Measurements from ENCODE around the gene SPATA13. TPM values are rescaled to one million over a fixed set of nuclear protein-coding genes. Genes with fewer than 3 reads are reported as not detected.

SPATA13 gene
- total RNA-seq, 2 experiments from 2014 or later = 78.7 to 89.9 TPM

GRCh38 chr13:24182703-24183081, 22.2 kb downstream of the SPATA13 start:
- DNase-seq = no peak
- Mint-ChIP-seq H3K4me1 (peaks cover 22% of the 10 kb centered on the region), H3K27me3 (no peaks in the 10 kb centered on the region), H3K4me3 (no peak overlapping the region), H3K36me3 (peaks cover 29% of the 10 kb centered on the region), H3K27ac (no peak overlapping the region), H3K9me3 (peaks cover 8% of the 10 kb centered on the region)
- POLR2A ChIA-PET = no interaction called here
- no peak for ATAC-seq (ENCODE audit: low read depth)

- Mint-ChIP-seq H3K27ac (no peak overlapping the region), H3K27me3 (no peaks in the 10 kb centered on the region), H3K4me3 (no peak overlapping the region), H3K36me3 (peaks cover 24% of the 10 kb centered on the region), H3K9me3 (peaks cover 8% of the 10 kb centered on the region), H3K4me1 (peaks cover 23% of the 10 kb centered on the region)
- DNase-seq (no peak), ATAC-seq (ENCODE audit: low read depth) (no peak)
- POLR2A ChIA-PET = no interaction called here
These were observed 23.2 kb downstream of the SPATA13 start for GRCh38 chr13:24183741-24184182.

- H3K36me3 Mint-ChIP-seq = peaks cover 22% of the 10 kb centered on the region
- H3K27ac Mint-ChIP-seq = no peak overlapping the region
- DNase-seq (no peak), ATAC-seq (ENCODE audit: low read depth) (no peak)
- POLR2A ChIA-PET = no interaction called here
- peaks cover 23% of the 10 kb centered on the region for H3K4me1 Mint-ChIP-seq
- no peaks in the 10 kb centered on the region for H3K27me3 Mint-ChIP-seq
- no peak overlapping the region for H3K4me3 Mint-ChIP-seq
- H3K9me3 Mint-ChIP-seq = peaks cover 8% of the 10 kb centered on the region
These were observed 23.8 kb downstream of the SPATA13 start for GRCh38 chr13:24184265-24184841.

GRCh38 chr13:24184882-24185281, 24.4 kb downstream of the SPATA13 start:
- Mint-ChIP-seq H3K36me3 (peaks cover 17% of the 10 kb centered on the region), H3K9me3 (peaks cover 6% of the 10 kb centered on the region), H3K27me3 (no peaks in the 10 kb centered on the region), H3K4me1 (peaks cover 18% of the 10 kb centered on the region), H3K4me3 (no peak overlapping the region), H3K27ac (no peak overlapping the region)
- ATAC-seq (ENCODE audit: low read depth) (no peak), DNase-seq (no peak)
- POLR2A ChIA-PET = no interaction called here

GRCh38 chr13:24185591-24186232, 25.2 kb downstream of the SPATA13 start:
- Mint-ChIP-seq H3K27me3 (no peaks in the 10 kb centered on the region), H3K4me1 (peaks cover 18% of the 10 kb centered on the region), H3K36me3 (peaks cover 15% of the 10 kb centered on the region), H3K27ac (no peak overlapping the region), H3K9me3 (peaks cover 6% of the 10 kb centered on the region), H3K4me3 (no peak overlapping the region)
- ATAC-seq (ENCODE audit: low read depth) = no peak
- POLR2A ChIA-PET = no interaction called here
- no peak for DNase-seq

GRCh38 chr13:24187185-24187584, 26.7 kb downstream of the SPATA13 start:
- no peak overlapping the region for H3K4me3 Mint-ChIP-seq
- H3K27ac Mint-ChIP-seq = no peak overlapping the region
- H3K4me1 Mint-ChIP-seq = peaks cover 18% of the 10 kb centered on the region
- ATAC-seq (ENCODE audit: low read depth) = peak; percentile 30
- no peaks in the 10 kb centered on the region for H3K27me3 Mint-ChIP-seq
- peaks cover 2% of the 10 kb centered on the region for H3K9me3 Mint-ChIP-seq
- no peak for DNase-seq
- POLR2A ChIA-PET = interaction anchor here (1.9 kb wide), 1 partner anchor 26 kb away, joined by 4 read pairs; the partner anchor contains the start of gene SPATA13
- H3K36me3 Mint-ChIP-seq = peaks cover 11% of the 10 kb centered on the region

GRCh38 chr13:24192057-24192810, 31.7 kb downstream of the SPATA13 start:
- DNase-seq = no peak
- POLR2A ChIA-PET = no interaction called here

GRCh38 chr13:24192811-24193162, 32.3 kb downstream of the SPATA13 start:
- Mint-ChIP-seq H3K9me3 (no peaks in the 10 kb centered on the region), H3K27ac (no peak overlapping the region), H3K4me1 (peaks cover 6% of the 10 kb centered on the region), H3K4me3 (no peak overlapping the region), H3K27me3 (no peaks in the 10 kb centered on the region), H3K36me3 (peaks cover 4% of the 10 kb centered on the region)
- ATAC-seq (ENCODE audit: low read depth) (no peak), DNase-seq (no peak)
- POLR2A ChIA-PET = no interaction called here

More at GRCh38 chr13:24192057-24192810, 31.7 kb downstream of the SPATA13 start:
- Mint-ChIP-seq H3K36me3 (peaks cover 4% of the 10 kb centered on the region), H3K27me3 (no peaks in the 10 kb centered on the region), H3K4me1 (peaks cover 11% of the 10 kb centered on the region), H3K4me3 (no peak overlapping the region), H3K27ac (no peak overlapping the region), H3K9me3 (no peaks in the 10 kb centered on the region)
- no peak for ATAC-seq (ENCODE audit: low read depth)

- Mint-ChIP-seq H3K9me3 (no peaks in the 10 kb centered on the region), H3K4me3 (no peak overlapping the region), H3K27ac (no peak overlapping the region), H3K4me1 (peaks cover 6% of the 10 kb centered on the region), H3K27me3 (no peaks in the 10 kb centered on the region), H3K36me3 (peaks cover 6% of the 10 kb centered on the region)
- DNase-seq = no peak
- ATAC-seq (ENCODE audit: low read depth) = no peak
- POLR2A ChIA-PET = no interaction called here
These were observed 33.9 kb downstream of the SPATA13 start for GRCh38 chr13:24194447-24194846.

- ATAC-seq (ENCODE audit: low read depth) = no peak
- Mint-ChIP-seq H3K4me1 (peaks cover 6% of the 10 kb centered on the region), H3K27ac (no peak overlapping the region), H3K36me3 (peaks cover 8% of the 10 kb centered on the region), H3K9me3 (no peaks in the 10 kb centered on the region), H3K4me3 (no peak overlapping the region), H3K27me3 (no peaks in the 10 kb centered on the region)
- no peak for DNase-seq
- POLR2A ChIA-PET = no interaction called here
These were observed 35.1 kb downstream of the SPATA13 start for GRCh38 chr13:24195626-24196025.

GRCh38 chr13:24196593-24197197, 36.2 kb downstream of the SPATA13 start:
- DNase-seq = no peak
- POLR2A ChIA-PET = no interaction called here
- Mint-ChIP-seq H3K36me3 (peaks cover 10% of the 10 kb centered on the region), H3K4me1 (peaks cover 6% of the 10 kb centered on the region), H3K27me3 (no peaks in the 10 kb centered on the region), H3K9me3 (no peaks in the 10 kb centered on the region), H3K27ac (no peak overlapping the region), H3K4me3 (no peak overlapping the region)
- no peak for ATAC-seq (ENCODE audit: low read depth)

GRCh38 chr13:24199016-24199415, 38.5 kb downstream of the SPATA13 start:
- Mint-ChIP-seq H3K9me3 (no peaks in the 10 kb centered on the region), H3K4me1 (peaks cover 13% of the 10 kb centered on the region), H3K4me3 (no peak overlapping the region), H3K27ac (no peak overlapping the region), H3K36me3 (peaks cover 7% of the 10 kb centered on the region), H3K27me3 (no peaks in the 10 kb centered on the region)
- POLR2A ChIA-PET = no interaction called here
- ATAC-seq (ENCODE audit: low read depth) = no peak
- no peak for DNase-seq

GRCh38 chr13:24202215-24202614, 41.7 kb downstream of the SPATA13 start:
- POLR2A ChIA-PET = no interaction called here
- no peak for ATAC-seq (ENCODE audit: low read depth)

More at GRCh38 chr13:24202215-24202614, 41.7 kb downstream of the SPATA13 start:
- Mint-ChIP-seq H3K27ac (no peak overlapping the region), H3K36me3 (peaks cover 20% of the 10 kb centered on the region), H3K27me3 (no peaks in the 10 kb centered on the region), H3K4me1 (peaks cover 32% of the 10 kb centered on the region), H3K9me3 (no peaks in the 10 kb centered on the region), H3K4me3 (no peak overlapping the region)
- DNase-seq = no peak

Data from activated naive CD8-positive, alpha-beta T cell treated with anti-CD3 and anti-CD28 coated beads, Interleukin-2, amount 10 ng/mL, durations not matched to agents 7 days and 5 days (primary cell).